Heart left ventricle (tissue), 13 donors: ENCODE results near the gene E2F1.

Experiments used
- POLR2A ChIP-seq, 2 donors: fragments of 450-650 bp; IDR thresholded peaks; one replicate each; pipeline ENCODE4 v1.6.1; 2017; ENCODE audit warnings: antibody characterized with exemption in 2 of 2, mild to moderate bottlenecking in 2 of 2, moderate library complexity in 2 of 2
- TF ChIP-seq, protein P1 (sequence below), 12 donors: fragments of 200-600 bp; sonication (generic) in 4 of 12; IDR thresholded peaks; one replicate each; pipeline versions ENCODE4 v1.5.0 to v1.8.0; 2018 to 2022; ENCODE audit warnings: antibody characterized with exemption in 12 of 12, mild to moderate bottlenecking in 5 of 12
- donor health status: ischemic (EF 13 %, LVEDD 7.1; RV severe dilation, severe dysfunction).
- donor health status: DM: no; HTN: yes; CAD: no.
- donor health status: DM: no; HTN: no; CAD: no.
- donor health status: ischemic (EF 25% LVEDD 6.9; RV normal size, moderate dysfunction).
- donor health status: ischemic (EF 25% LVEDD 5.7; RV mildly dilated, moderate dysfunction).
- donor health status: ischemic (EF 35%, LVEDD 5.7; RV mildly dilated, moderate dysfunction).
- donor health status: nonischemic (EF 11% LVEDD 7.7; RV severe dilation, severe dysfunction).
- donor health status: DM: yes; HTN: yes; CAD: no.
- donor health status: PGD.
- donor health status: ischemic (EF 29% LVEDD 5.4; RV normal size, mild dysfunction).
- donor health status: nonischemic (EF 23%, LVEDD 6.1; RV moderate dilation, normal function).

GRCh38 chr20:33702861-33703260 is 16.7 kb upstream of the E2F1 start:
- TF ChIP-seq, protein P1, sequence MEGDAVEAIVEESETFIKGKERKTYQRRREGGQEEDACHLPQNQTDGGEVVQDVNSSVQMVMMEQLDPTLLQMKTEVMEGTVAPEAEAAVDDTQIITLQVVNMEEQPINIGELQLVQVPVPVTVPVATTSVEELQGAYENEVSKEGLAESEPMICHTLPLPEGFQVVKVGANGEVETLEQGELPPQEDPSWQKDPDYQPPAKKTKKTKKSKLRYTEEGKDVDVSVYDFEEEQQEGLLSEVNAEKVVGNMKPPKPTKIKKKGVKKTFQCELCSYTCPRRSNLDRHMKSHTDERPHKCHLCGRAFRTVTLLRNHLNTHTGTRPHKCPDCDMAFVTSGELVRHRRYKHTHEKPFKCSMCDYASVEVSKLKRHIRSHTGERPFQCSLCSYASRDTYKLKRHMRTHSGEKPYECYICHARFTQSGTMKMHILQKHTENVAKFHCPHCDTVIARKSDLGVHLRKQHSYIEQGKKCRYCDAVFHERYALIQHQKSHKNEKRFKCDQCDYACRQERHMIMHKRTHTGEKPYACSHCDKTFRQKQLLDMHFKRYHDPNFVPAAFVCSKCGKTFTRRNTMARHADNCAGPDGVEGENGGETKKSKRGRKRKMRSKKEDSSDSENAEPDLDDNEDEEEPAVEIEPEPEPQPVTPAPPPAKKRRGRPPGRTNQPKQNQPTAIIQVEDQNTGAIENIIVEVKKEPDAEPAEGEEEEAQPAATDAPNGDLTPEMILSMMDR (IDR thresholded peaks at IDR 0.05), result no peak
- TF ChIP-seq POLR2A (IDR thresholded peaks at IDR 0.05), result no peak
